GM20000 (cell line): ENCODE results near the gene DGKA.

Experiments used
- DNase-seq: peaks from one replicate; pipeline ENCODE4 v3.0.0; 2012; ENCODE audit warnings: low spot score
- CTCF ChIP-seq: IDR thresholded peaks from 2 replicates; pipeline ENCODE4 v1.5.1; 2012; ENCODE audit warnings: mild to moderate bottlenecking, control low read depth; ENCODE audit errors: extremely low read depth, missing control alignments

Gene DGKA

GRCh38 chr12:55925870-55926737 is 4.9 kb upstream of the DGKA start:
- no peak for DNase-seq
- no peak for TF ChIP-seq CTCF

GRCh38 chr12:55926738-55927587 is 4.0 kb upstream of the DGKA start:
- DNase-seq, result peak; percentile 92

GRCh38 chr12:55927588-55928502 is 3.1 kb upstream of the DGKA start, which contains the start of gene PYM1:
TSS of gene PYM1 (minus strand) at chr12:55927894. CDS start at chr12:55927761, 133 bp downstream.
- peak; percentile 87 for DNase-seq
- TF ChIP-seq CTCF, result no peak

More at GRCh38 chr12:55926738-55927587, 4.0 kb upstream of the DGKA start:
- peak; percentile 45 for TF ChIP-seq CTCF

DNA sequence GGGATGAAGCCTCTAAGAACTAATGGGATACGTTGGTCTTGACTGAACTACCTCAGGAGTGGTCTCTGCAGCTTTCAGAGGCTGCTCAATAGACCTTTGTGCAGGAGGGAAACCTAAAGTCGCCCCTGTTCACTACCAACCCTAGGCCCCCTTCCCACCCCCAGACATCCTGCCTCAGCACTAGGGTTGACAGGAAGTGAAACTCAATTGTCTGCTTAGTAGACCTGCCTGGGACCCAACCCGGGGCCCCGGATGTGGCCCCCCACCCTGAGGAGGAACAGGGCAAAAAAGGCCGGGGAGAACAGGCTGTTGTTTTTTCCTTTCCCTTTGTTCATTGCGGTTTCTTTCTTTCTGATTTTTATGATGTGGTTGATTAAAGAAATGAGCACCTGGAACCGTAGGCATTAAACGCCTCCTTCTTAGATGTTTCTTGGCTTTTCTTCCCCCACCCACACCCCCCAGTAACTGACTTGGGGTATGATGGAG is 1.6 kb upstream of the DGKA start:
- peak; percentile 89 for DNase-seq
- TF ChIP-seq CTCF, result no peak

GRCh38 chr12:55931317-55931779 is 386 bp downstream of the DGKA start:
- no peak for DNase-seq
- no peak for TF ChIP-seq CTCF

DNA sequence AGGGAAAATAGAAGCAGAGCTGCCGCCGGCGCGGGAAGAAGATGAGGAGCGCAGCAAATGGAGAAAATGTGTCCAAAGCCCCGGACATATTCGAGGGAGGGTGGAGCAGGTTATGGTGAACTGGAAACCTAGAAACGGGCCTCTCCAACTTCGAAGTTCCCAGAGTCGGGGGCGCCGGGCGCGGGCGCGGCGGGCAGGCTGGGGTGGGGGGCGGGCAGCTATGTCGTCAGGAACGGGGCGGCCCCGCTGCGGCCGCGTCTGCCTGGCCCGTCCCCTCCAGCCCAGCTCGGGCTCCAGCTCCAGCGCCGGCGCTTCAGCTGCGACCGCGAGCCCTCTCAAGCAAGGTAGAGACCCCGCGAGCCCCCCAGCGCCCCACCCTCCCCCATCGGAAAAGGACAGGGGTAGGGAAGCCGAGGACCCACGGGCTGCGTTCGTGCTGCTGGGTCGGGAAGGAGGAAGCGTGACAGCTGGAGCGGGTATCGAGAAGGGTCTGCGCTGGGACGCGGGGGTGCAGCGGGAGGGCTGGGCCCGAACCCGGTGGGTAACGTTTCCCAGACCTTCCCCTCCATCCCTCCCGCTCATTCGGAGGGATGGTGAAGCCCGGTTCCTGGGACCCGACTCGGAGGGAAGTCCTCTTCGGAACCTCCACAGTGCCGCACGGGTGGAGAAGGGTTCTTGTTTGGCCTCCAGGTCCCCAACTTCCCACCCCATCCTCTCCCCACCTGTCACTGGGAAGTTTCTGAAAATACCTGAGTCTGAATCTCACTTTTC is 1.0 kb downstream of the DGKA start:
- TF ChIP-seq CTCF, result no peak
- DNase-seq, result peak; percentile 76
